HG02981 (cell line): Measurements from ENCODE around the gene RASAL3.
"Not testable (repeated sequence)": the region's sequence is repeated elsewhere in the genome, so short reads cannot be mapped to it uniquely, and the experiment has no call there.

Experiments used
- ATAC-seq: cut with Tn5 transposase; IDR thresholded peaks from one replicate; pipeline ENCODE4 v1.9.1; 2021; ENCODE audit warnings: mild to moderate bottlenecking, moderate library complexity; ENCODE audit not compliant: unreplicated experiment

RASAL3 gene

DNA sequence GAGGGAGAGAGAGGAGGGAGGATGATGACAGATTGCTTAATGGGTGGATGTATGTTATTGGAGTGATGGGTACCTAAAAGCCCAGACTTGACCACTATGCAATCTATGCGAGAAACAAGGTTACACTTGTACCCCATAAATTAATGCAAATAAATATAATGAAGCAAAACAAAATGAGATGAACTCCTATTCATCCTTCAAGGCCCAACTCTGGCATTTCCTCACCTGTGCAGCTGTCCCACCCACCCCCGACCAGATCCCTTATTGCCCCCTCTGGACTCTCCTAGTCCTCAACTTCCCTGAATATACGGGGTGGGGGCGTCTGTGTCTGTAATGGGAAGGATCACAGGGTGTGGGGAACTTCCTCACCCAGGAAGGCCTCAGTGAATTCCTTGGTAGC lies 10.8 kb upstream of the RASAL3 start:
- ATAC-seq, result no peak

DNA sequence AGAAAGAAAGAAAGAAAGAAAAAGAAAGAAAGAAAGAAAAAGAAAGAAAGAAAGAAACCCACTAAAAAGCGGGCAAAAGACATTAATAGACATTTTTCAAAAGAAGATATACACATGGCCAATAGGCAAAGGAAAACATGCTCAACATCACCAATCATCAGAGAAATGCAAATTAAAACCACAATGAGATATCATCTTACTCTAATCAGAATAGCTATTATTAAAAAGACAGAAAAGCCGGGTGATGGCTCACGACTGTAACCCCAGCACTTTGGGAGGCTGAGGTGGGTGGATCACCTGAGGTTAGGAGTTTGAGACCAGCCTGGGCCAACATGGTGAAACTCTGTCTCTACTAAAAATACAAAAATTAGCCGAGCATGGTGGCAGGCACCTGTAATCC lies 9.5 kb upstream of the RASAL3 start:
- ATAC-seq, result not testable (repeated sequence)

DNA sequence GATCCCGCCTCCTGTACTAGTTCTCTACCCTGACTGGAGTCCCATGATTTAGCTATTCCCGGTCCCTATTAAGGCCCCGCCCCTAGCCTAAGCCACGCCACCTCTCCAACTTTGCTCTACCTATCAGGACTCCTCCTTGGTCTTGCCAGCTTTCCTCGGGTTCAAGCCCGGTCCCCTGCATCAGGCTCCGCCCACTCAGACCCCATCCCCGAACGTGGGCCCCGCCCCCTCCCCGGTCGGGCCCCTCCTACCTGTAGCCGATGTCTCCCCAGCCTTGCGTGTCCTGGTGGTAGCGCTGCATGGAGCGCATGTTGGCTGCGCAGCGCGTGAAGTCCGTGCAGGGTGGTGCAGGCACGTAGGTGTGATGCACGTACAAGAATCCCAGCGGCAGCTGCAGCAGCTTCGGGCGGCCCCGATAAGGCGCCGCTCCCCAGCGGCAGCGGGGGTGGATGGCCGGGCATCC lies 7.3 kb upstream of the RASAL3 start:
- ATAC-seq, result no peak

DNA sequence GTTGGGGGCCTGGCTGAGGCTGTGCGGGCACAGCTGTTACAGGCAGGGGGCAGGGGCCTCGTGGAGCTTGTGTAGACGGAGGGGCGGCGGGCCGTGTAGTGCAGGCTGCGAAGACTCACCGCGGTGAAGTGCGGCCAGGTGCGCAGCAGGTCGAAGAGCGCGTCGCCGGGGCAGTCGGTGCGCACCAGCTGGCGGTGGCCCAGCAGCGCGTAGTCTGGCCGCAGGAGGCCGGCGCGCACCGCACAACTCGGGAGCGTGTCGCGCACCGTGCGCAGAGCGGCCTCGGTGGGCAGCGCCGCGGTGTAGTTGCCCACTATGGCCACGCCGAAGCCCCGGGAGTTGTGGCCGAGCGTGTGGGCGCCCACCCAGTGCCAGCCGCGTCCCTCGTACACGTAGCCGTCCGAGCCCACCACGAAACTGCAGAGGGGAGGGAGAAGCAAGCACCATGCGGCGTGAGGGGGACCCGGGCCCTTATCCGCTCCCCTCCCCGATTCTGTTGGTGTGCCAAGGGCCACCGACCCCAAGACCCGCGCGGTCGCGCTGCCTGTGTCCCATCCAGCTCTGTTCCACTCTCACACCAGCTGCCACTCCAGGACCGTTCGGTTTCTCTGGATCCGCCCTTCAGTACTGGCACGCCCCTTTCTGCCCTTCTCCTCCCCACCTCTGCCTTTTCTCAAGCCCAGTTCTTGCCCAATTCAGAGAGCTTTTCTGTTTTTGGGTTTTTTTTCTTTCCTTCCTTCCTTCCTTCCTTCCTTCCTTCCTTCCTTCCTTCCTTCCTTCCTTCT lies 5.4 kb upstream of the RASAL3 start:
- ATAC-seq, result no peak

DNA sequence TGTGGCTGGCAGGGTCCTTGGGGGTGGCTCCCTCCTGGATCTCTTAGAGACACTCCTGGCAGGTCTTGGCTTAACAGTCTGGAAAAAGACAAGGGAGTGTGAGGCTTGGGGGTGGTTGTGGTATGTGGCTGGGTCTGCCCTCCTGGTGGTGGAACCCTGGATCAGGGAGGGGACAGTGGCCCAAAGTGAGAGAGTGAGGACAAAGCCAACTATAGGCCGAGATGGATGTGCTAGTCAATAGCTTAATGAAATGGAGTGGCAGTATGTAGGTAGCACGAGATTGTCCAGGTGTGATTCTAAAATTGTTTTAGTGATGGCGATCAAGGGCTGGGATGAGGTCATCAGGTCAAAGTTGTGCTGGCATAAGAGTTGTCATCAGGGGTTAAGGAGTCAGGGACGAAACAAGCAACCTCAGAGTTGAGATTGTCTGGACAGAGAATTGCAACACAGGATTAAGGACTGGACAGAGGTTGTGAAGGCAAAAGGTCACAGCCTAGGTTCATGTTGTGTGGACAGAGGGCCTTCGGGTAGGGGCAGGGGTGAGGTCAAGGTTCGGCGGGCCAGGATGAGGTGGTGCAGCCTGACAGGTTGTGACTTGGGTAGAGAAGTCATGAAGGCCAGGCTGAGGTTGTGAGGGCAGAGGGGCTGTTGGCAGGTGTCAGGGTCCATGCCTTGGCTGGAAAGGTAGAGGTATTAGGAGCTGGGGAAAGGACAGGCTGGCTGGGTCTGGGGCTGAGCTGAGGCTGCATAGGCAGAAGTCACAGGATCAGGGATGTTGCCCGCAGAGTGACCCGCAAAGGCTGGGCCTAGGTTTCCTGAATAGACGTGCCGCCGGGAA lies 4.5 kb upstream of the RASAL3 start:
- no peak for ATAC-seq

DNA sequence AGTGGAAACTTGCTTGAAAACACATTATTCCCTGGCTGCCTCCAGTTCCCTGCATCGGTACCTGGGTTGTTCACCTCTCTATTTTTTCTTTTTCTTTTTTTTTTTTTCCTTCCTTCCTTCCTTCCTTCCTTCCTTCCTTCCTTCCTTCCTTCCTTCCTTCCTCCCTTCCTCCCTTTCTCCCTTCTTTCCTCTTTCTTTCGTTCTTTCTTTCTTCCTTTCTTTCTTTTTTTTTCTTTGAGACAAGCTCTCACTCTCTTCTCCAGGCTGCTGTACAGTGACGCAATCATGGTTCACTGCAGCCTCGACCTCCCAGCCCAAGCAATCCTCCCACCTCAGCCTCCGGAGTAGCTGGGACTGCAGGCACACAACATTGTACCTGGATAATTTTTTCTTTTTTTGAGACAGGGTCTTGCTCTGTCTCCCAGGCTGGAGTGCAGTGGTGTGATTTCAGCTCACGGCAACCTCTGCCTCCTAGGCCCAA lies 3.4 kb upstream of the RASAL3 start:
- no peak for ATAC-seq

DNA sequence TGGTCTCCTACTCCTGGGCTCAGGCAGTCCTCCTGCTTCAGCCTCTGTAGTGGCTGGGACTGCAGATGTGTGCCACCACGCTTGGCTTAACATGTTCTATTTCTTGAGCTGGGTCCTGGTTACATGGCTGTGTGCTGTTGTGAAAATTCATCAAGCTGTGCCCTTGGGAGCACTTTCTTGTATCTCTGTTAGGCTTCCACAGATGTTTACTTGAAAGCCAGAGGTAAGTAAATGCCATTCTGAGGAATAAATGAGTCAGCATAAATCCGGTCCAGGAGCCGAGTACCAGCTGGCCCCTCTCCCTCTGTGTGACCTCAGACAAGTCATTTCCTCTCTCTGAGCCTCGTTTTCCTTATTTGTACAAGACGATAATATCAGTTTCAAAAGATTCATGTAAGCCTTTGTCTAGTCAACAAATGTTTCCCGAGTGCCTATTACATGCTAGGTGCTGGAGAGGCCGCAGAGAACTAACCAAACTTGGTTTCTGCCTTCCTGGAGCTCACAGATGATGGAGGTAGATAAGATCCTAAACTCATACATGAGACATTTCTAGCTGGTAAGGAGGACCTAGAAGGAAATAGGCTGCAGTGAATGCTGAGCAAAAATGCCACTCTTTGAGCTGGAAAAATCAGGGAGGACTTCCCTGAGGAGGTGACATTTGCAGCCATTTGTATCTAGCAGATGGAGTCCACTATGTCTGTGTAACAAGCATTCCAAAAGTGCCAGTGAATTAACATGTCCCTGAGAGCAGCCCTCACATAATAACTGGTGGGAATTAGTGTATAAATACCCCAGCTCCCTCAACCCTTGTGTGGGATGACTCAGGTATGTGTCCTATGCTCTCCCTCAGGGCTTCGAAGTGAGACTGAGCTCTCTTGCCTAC lies 2.7 kb upstream of the RASAL3 start:
- peak; percentile 56 for ATAC-seq

DNA sequence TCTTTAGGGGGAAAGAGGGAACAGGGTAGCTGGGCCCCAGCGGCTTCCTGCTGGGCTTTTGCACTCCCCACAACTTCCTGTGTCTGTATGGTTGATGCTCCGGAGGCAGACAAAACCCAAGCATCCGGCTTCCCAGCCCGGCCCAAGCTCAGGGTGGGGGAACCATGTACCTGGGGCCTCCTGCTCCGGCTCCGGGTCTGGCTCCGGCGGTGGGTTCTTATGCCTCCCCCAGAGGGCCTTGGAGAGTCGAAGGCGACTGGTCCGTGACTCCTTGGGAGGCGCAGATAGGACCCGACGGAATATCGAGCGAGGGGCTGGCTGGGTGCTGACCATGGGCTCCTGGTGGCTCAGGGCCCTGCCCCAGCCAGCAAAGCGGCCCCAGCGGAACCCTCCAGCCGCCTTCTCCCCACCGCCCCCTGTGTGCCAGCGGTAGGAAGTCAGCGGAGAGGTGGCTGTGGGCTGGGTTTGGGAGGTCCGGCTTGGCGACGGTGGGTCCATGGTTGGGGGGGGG lies 428 bp downstream of the RASAL3 start:
- ATAC-seq, result no peak

DNA sequence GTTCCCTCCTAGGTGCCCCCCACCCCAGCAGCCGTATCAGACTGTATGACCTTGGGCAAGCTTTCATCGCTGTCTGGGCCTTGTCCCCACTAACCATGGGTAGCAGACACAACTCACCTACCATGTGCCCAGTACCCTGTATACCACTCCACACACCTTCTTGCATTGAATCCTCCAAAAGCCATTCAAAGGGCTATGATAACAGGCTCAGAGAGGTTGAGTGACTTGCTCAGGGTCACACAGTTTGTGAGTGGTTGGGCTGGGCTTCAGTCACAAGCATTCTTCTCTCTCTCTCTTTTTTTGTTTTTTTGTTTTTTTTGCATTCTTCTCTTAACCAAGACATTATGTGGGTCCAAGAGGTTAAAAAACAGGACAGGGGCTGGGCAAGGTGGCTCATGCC lies 2.6 kb downstream of the RASAL3 start:
- ATAC-seq, result no peak

DNA sequence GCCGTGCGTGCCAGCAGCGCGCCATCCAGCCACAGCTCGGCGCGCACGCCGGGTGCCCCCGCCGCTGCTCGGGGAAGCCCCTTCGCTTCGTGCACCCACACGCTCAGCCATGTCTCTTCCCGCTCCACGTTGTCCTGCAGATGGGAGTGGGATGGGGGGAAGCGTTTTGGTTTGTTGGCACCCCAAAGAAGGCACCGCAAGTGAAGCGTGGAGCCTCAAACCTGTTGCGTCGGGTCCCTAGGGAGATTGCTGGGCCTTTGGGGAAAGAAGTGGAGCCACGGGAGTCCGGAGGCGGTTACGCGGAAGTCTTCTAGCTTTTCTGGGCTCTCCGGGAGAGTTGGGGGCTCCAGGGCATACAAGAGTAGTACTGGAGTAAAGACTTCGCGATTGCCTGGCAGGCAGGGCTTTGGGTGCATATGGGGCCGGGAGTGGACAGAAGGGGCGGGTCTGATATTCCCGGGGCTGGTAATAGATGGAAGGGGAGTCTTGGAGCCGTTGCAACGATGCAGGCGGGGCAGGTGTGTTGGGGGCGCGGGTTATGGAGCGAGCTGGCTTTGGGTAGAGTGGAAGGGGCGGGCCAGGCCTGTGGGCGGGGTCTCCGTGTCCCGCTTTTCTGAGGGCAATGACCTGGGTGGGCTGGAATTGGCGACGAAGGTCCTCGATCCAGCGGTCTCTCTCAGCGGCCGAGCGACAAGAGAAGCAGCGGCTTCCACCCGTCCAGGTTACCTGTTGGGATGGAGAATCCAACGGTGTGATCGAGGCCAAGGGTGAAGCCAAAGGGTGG lies 6.5 kb downstream of the RASAL3 start:
- ATAC-seq, result no peak

DNA sequence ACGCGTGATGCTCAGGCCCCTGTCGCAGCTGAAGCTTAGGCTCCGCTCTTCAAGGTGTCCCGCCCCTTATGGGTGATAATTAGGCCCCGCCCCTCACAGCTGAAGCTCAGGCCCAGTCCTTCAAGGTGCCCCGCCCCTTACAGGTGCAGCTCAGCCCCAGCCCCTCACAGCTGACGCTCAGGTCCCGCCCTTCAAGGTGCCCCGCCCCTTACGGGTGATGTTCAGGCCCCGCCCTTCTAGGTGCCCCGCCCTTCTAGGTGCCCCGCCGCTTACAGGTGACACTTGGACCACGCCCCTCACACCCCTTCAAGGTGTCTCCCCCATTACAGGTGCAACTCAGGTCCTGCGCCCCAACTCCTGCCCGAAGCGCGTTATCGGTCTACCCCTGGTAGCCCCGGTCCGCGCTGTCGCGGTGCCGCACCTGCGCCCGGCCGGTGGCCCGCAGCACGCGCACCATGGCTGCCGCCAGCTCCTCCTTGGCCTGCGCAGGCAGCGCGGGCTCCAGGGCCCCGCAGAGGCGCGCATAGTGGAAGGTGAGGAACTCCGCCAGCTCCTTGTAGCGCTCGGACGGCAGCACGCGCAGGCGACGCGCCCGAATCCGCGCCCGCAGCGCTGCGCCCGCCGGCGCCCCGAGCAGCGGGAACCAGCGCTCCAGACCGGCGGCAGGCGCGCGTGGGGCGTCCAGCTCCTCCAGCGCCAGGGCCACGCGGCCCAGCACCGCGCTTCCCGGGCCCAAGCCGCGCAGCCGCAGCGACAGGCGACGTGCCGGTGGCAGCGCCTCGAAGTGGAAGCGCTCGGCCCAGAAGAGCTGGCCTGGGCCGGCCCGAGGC lies 7.3 kb downstream of the RASAL3 start:
- no peak for ATAC-seq

DNA sequence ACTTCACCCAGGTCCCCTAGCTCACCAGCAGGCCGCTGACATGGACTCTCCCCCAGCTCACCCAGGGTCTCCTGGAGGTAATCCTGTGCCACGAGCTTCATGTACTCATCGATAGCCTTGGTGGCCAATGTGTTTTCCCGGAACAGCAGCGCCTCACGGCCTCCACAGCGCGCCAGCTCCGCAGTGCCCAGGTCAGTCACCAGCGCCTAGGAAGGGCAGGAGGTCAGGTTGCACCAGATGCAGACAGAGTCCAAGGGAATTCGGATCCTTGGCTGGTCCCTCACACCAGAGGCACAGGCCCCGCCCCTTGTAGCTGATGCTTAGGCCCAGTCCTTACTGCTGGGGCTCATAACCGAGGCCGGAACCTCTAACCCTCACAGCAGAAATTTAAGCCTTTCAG lies 7.9 kb downstream of the RASAL3 start:
- no peak for ATAC-seq

DNA sequence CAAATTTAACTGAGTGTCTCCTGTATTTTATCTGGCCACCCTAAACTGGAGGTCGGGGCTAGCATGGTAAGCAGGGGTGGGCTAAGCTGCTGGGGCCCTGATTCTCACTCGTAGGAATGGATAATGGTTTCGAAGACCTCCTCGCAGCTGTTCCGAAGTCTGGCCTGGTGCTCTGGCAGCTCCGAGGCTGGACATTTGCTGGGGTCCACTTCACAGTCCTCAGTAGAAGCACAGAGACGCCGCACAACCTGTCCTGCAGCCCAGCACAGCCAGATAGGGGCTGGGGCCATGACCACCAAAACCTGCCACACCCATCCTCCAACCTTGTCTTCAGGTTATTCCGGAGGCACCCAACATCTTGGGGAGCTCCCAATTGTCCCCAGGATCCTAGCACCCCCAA lies 8.3 kb downstream of the RASAL3 start:
- no peak for ATAC-seq

DNA sequence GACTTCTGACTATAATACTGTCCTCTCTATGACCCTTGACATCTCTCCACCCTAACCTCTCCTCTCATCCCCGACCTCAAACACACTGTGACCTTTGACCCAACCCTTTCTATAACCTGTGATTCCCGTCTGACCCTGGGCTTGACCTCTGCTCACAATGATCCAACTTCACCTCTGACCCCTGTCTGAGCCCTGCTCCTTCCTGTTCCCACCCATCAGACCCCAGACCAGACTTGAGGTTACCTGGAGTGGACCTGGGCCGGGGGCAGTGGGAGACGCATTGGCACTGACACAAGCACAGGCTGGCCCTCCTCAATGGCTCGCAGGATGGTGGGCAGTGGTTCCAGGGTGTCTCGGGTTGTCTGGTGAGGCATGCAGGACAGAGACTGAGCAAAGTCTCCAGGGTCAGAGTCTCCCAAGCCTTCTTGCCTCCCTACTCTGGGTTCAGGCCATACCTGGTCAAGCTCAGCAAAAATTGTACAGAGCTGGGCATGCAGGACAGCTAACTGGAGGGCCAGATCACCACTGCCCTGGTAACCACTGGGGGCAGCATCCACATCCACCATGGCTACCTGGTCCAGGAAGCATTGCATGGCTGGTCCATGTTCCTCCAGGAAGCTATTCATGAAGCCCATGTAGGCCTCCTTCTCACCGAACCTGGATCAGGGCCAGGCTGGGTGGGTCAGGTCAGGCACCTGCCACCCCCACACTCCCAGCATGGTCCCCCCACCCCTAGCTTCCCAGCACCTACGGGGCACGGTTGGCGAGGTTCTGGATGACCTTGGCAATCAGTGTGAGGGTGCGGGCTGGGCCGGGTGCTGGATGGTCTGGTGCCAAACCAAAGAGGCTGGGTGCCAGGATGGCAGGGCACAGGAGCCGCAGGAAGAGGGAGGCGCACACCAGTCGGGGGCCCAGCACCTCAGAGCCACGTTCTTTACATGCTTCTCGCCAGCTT lies 10.2 kb downstream of the RASAL3 start:
- no peak for ATAC-seq

DNA sequence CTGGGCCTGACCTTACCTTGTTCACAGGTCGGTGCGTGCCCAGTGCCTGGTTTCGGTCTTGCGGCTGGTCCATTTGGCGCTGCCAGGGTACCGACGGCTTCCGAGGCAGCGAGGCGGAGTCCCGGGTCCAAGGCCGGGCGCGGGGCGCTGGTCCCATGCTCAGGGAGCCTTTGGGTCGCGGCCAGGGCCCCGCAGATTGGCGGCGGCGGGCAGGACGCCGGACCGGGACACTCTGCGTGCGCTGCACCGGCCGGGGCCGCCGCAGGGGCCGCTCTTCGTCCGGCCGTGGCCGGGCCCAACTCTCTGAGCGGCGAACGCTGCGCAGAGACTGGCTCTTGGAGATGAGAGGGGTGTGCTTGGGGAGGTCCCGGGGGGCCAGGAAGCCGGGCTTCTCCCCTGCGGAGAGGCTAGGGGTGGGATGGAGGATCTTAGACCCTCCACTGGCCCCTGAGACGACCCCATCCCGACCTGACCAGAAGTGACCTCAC lies 11.2 kb downstream of the RASAL3 start:
- no peak for ATAC-seq

DNA sequence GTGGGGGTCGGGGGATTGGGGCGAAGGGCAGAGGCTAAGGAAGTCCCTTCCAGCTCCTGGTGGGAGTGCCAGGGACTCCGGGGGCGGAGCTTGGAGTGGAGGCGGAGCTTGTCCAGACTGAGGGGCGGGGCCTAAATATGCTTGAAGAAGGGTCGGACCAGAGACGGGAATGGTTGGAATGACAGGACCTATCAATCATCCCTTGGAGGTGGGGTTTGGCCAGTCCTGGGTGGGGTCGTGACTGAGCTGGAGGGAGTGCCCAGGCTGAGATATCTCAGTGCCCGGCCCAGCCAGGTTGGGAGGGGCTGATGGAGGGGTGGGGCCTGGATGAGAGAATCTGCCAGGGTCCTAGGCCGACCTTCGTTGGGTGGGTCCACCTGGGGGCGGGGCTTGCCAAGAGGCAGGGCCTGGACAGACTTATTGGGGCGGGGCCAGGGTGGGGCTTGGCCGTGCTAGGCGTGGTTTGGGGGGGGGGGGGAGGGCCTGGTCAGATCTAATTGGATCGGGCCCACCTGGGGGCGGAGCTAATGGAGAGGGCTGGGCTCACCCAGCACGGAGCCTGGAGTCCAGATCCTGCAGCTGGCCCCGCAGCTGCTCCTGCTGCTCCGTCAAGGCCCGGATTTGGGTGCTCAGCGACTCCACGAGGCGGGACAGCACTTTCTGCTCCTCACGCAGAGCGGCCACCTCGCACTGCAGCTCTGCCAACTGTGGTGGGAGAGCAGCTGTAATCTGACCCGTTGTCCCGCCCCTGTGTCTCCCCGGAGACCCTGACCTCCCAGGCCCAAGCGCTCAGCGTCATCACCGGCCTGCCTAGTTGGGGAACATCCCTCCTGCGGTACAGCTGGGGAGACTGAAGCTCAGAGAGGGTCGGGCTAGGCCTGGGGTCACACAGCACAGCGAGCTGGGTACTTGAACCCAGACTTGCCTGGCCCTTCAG lies 12.0 kb downstream of the RASAL3 start:
- ATAC-seq, result no peak

DNA sequence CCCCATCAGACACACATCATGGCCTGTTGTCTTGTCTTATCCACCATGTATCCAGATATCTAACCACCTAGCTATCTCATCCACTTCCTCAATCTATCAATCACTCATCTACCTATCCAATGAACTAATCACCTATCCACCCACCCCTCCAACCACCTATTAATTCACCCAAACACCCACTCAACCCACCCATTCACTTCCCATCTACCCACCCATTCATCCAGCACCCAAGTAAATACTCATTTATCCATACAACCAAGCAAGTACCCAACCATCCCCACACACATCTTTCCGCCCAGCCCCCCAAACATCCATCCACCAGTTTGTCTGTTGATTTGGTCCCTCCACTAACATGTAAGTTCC lies 13.8 kb downstream of the RASAL3 start:
- ATAC-seq, result no peak
